IPS-NIHi11 (cell line): Measurements from ENCODE around the gene PALLD.

Experiments used
- DNase-seq: peaks from one replicate; pipeline ENCODE4 v3.0.0; 2012; ENCODE audit warnings: mixed read lengths, low spot score

Gene PALLD

GRCh38 chr4:168560184-168561180 is 63.6 kb downstream of the PALLD start:
- DNase-seq, result no peak

GRCh38 chr4:168562041-168562571 is 65.3 kb downstream of the PALLD start:
- no peak for DNase-seq

- DNase-seq, result no peak
These were observed 67.2 kb downstream of the PALLD start for GRCh38 chr4:168564023-168564422.

- no peak for DNase-seq
These were observed 68.3 kb downstream of the PALLD start for GRCh38 chr4:168565130-168565529.

GRCh38 chr4:168566726-168567125 is 69.9 kb downstream of the PALLD start:
- no peak for DNase-seq

GRCh38 chr4:168569066-168569930 is 72.4 kb downstream of the PALLD start:
- no peak for DNase-seq

GRCh38 chr4:168569931-168570276 is 73.1 kb downstream of the PALLD start:
- DNase-seq, result no peak

- no peak for DNase-seq
These were observed 73.6 kb downstream of the PALLD start for GRCh38 chr4:168570466-168570865.

GRCh38 chr4:168572002-168572401 is 75.2 kb downstream of the PALLD start:
- no peak for DNase-seq

GRCh38 chr4:168573870-168574269 is 77.0 kb downstream of the PALLD start:
- DNase-seq, result no peak

- DNase-seq, result no peak
These were observed 77.9 kb downstream of the PALLD start for GRCh38 chr4:168574581-168575295.

GRCh38 chr4:168575473-168575872 is 78.6 kb downstream of the PALLD start:
- DNase-seq, result no peak

GRCh38 chr4:168577624-168578023 is 80.8 kb downstream of the PALLD start:
- DNase-seq, result no peak

GRCh38 chr4:168580228-168580627 is 83.4 kb downstream of the PALLD start:
- no peak for DNase-seq

GRCh38 chr4:168584321-168584771 is 87.5 kb downstream of the PALLD start:
- DNase-seq, result no peak

- peak; percentile 83 for DNase-seq
These were observed 88.6 kb downstream of the PALLD start for GRCh38 chr4:168585168-168586091.

- no peak for DNase-seq
These were observed 90.1 kb downstream of the PALLD start for GRCh38 chr4:168586926-168587325.

GRCh38 chr4:168587411-168588125 is 90.7 kb downstream of the PALLD start:
- DNase-seq, result peak; percentile 36

- no peak for DNase-seq
These were observed 92.2 kb downstream of the PALLD start for GRCh38 chr4:168588916-168589531.

- DNase-seq, result no peak
These were observed 95.8 kb downstream of the PALLD start for GRCh38 chr4:168592676-168593075.
